ENCODE measurements around the gene CCDC190.

DNA sequence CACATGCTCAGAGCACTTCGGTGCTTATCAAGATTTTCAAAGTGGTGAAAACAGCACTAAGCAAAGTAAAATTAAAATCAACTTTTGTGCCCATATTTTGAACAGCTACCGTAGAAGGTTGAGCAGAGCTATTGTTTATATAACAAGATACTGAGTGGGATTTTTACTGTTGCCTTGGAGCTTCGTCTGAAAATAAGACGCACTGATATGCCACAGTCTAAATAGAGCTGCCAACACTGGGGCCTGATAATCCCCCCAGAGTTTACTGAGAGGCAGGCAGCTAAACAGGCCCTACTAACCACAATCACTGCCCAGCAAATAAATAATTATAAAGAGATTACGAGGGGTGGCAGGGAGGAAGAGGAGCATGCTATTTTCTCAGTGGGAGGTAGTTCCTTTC is 650 bp upstream of the CCDC190 start:
- TF ChIP-seq, protein P1, sequence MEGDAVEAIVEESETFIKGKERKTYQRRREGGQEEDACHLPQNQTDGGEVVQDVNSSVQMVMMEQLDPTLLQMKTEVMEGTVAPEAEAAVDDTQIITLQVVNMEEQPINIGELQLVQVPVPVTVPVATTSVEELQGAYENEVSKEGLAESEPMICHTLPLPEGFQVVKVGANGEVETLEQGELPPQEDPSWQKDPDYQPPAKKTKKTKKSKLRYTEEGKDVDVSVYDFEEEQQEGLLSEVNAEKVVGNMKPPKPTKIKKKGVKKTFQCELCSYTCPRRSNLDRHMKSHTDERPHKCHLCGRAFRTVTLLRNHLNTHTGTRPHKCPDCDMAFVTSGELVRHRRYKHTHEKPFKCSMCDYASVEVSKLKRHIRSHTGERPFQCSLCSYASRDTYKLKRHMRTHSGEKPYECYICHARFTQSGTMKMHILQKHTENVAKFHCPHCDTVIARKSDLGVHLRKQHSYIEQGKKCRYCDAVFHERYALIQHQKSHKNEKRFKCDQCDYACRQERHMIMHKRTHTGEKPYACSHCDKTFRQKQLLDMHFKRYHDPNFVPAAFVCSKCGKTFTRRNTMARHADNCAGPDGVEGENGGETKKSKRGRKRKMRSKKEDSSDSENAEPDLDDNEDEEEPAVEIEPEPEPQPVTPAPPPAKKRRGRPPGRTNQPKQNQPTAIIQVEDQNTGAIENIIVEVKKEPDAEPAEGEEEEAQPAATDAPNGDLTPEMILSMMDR (IDR thresholded peaks at IDR 0.05) = no peak
- TF ChIP-seq POLR2A (IDR thresholded peaks at IDR 0.05) = no peak

Data from adrenal gland (tissue), 5 donors.